ENCODE measurements around the gene TEAD1. TPM values are rescaled to one million over a fixed set of nuclear protein-coding genes. Genes with fewer than 3 reads are reported as not detected.

Gene TEAD1
- total RNA-seq, 2 experiments from 2014 or later: 0.11 TPM; not detected in 1

GRCh38 chr11:12786891-12787290 lies 112.7 kb downstream of the TEAD1 start:
- DNase-seq (no peak), ATAC-seq (ENCODE audit: poor library complexity) (no peak)
- no peaks in the 10 kb centered on the region for H3K36me3 ChIP-seq (ENCODE audit: insufficient read depth, low read length)
- H3K27ac Mint-ChIP-seq: no peak overlapping the region
- peaks cover 18% of the 10 kb centered on the region for H3K27me3 Mint-ChIP-seq
- no peaks in the 10 kb centered on the region for H3K9me3 ChIP-seq (ENCODE audit: control insufficient read depth in 1 of 2, insufficient read depth in 1 of 2, low read length in 2 of 2)
- H3K9me3 Mint-ChIP-seq: no peaks in the 10 kb centered on the region
- CTCF ChIA-PET: no interaction called here
- no peaks in the 10 kb centered on the region for H3K36me3 Mint-ChIP-seq (ENCODE audit: low read depth)
- no peak overlapping the region for H3K4me3 ChIP-seq (ENCODE audit: low read length)
- no peak for TF ChIP-seq CTCF (IDR thresholded peaks at IDR 0.05)
- no peak overlapping the region for H3K4me3 Mint-ChIP-seq
- H3K27me3 ChIP-seq (ENCODE audit: control insufficient read depth in 1 of 2, insufficient read depth in 2 of 2, low read length in 2 of 2): peaks cover 4 to 7% of the 10 kb centered on the region in 2 experiments
- POLR2A ChIA-PET: no interaction called here
- H3K4me1 ChIP-seq (ENCODE audit: insufficient read depth, low read length): no peaks in the 10 kb centered on the region
- H3K4me1 Mint-ChIP-seq (ENCODE audit: low read depth): no peaks in the 10 kb centered on the region
- H3K27ac ChIP-seq (ENCODE audit: low read depth in 1 of 2, low read length in 2 of 2): no peak overlapping the region
- intact Hi-C loops (cut with DNase I, micrococcal nuclease): no loop called here

GRCh38 chr11:12787847-12788246 lies 113.6 kb downstream of the TEAD1 start:
- Histone ChIP-seq H3K4me1 (ENCODE audit: insufficient read depth, low read length) (no peaks in the 10 kb centered on the region), H3K36me3 (ENCODE audit: insufficient read depth, low read length) (no peaks in the 10 kb centered on the region), H3K4me3 (ENCODE audit: low read length) (no peak overlapping the region), H3K27me3 (ENCODE audit: control insufficient read depth in 1 of 2, insufficient read depth in 2 of 2, low read length in 2 of 2) (peaks cover 4 to 7% of the 10 kb centered on the region in 2 experiments), H3K27ac (ENCODE audit: low read depth in 1 of 2, low read length in 2 of 2) (no peak overlapping the region), H3K9me3 (ENCODE audit: control insufficient read depth in 1 of 2, insufficient read depth in 1 of 2, low read length in 2 of 2) (no peaks in the 10 kb centered on the region)
- Mint-ChIP-seq H3K27me3 (peaks cover 11% of the 10 kb centered on the region), H3K4me3 (no peak overlapping the region), H3K36me3 (ENCODE audit: low read depth) (no peaks in the 10 kb centered on the region), H3K9me3 (no peaks in the 10 kb centered on the region), H3K27ac (no peak overlapping the region), H3K4me1 (ENCODE audit: low read depth) (no peaks in the 10 kb centered on the region)
- ATAC-seq (ENCODE audit: poor library complexity): no peak
- no peak for DNase-seq
- intact Hi-C loops (cut with DNase I, micrococcal nuclease): no loop called here
- CTCF ChIA-PET: no interaction called here
- POLR2A ChIA-PET: no interaction called here
- no peak for TF ChIP-seq CTCF (IDR thresholded peaks at IDR 0.05)

- intact Hi-C loops (cut with DNase I, micrococcal nuclease): no loop called here
- no peaks in the 10 kb centered on the region for H3K36me3 Mint-ChIP-seq (ENCODE audit: low read depth)
- no peak overlapping the region for H3K4me3 ChIP-seq (ENCODE audit: low read length)
- no peaks in the 10 kb centered on the region for H3K4me1 Mint-ChIP-seq (ENCODE audit: low read depth)
- no peak overlapping the region for H3K27ac ChIP-seq (ENCODE audit: low read depth in 1 of 2, low read length in 2 of 2)
- H3K27me3 Mint-ChIP-seq: peaks cover 8% of the 10 kb centered on the region
- ChIA-PET POLR2A (no interaction called here), CTCF (no interaction called here)
- H3K27ac Mint-ChIP-seq: no peak overlapping the region
- no peaks in the 10 kb centered on the region for H3K9me3 Mint-ChIP-seq
- H3K4me1 ChIP-seq (ENCODE audit: insufficient read depth, low read length): no peaks in the 10 kb centered on the region
- no peaks in the 10 kb centered on the region for H3K9me3 ChIP-seq (ENCODE audit: control insufficient read depth in 1 of 2, insufficient read depth in 1 of 2, low read length in 2 of 2)
- H3K4me3 Mint-ChIP-seq: no peak overlapping the region
- no peaks in the 10 kb centered on the region for H3K36me3 ChIP-seq (ENCODE audit: insufficient read depth, low read length)
- DNase-seq (no peak), ATAC-seq (ENCODE audit: poor library complexity) (no peak)
- peaks cover 4 to 7% of the 10 kb centered on the region in 2 experiments for H3K27me3 ChIP-seq (ENCODE audit: control insufficient read depth in 1 of 2, insufficient read depth in 2 of 2, low read length in 2 of 2)
- TF ChIP-seq CTCF (IDR thresholded peaks at IDR 0.05): no peak
Measured at GRCh38 chr11:12789054-12789453, 114.8 kb downstream of the TEAD1 start.
